ENCODE results near the gene SAMD4B. TPM values are rescaled to one million over a fixed set of nuclear protein-coding genes. Genes with fewer than 3 reads are reported as not detected.

The SAMD4B gene
- total RNA-seq, 2 experiments from 2014 or later: 59.4 to 60.0 TPM

DNA sequence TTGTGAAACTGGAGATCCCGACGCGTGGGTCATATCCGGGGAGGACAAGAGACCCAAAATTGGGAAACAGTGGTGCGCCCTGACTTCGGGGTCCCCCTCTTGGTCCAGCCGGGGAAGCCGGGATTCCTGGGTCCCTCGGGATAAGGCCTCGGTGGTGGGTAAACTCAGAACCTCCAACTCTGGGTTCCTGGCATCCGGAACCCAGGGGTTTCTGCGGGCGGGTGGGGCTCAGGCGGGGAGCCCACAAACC lies 65.1 kb downstream of the SAMD4B start:
- H3K27ac ChIP-seq (ENCODE audit: low read depth, low read length, poor library complexity, severe bottlenecking): peak overlapping the region; percentile 91
- ChIA-PET POLR2A (interaction anchor here (1.1 to 3.1 kb wide), 2 partner anchors 9 to 28 kb away, joined by 4 to 14 read pairs; partner anchors contain the start of gene RPS16), CTCF (ENCODE audit: unreplicated experiment) (no interaction called here)
- no peak for TF ChIP-seq EZH2phosphoT487 (IDR thresholded peaks at IDR 0.05; ENCODE audit: borderline replicate concordance, low read depth, low read length)
- no peak for TF ChIP-seq CTCF (conservative IDR thresholded peaks at IDR 0.05; ENCODE audit: low read length)
- no peak overlapping the region for H2AFZ ChIP-seq (ENCODE audit: low read length)
- no peak for DNase-seq (ENCODE audit: low spot score)
- H3K9me2 ChIP-seq (ENCODE audit: insufficient read depth, low read length): no peaks in the 10 kb centered on the region
- H3K4me1 ChIP-seq (ENCODE audit: insufficient read depth, low read length, poor library complexity, severe bottlenecking): peaks cover 60% of the 10 kb centered on the region
- intact Hi-C loops (cut with micrococcal nuclease; ENCODE audit: unreplicated experiment): loop anchor here (10.0 kb wide), 2 partner anchors 547 to 553 kb away; no protein-coding TSS in a partner anchor
- peak overlapping the region; percentile 96 for H3K4me2 ChIP-seq (ENCODE audit: low read length)
- peaks cover 27% of the 10 kb centered on the region for H3K79me2 ChIP-seq (ENCODE audit: insufficient read depth, low read depth, low read length)
- peaks cover 19% of the 10 kb centered on the region for H3K36me3 ChIP-seq (ENCODE audit: insufficient read depth, low read length)
- no peaks in the 10 kb centered on the region for H3K9me3 ChIP-seq (ENCODE audit: low read length)
- peaks cover 4% of the 10 kb centered on the region for H4K20me1 ChIP-seq (ENCODE audit: insufficient read depth, low read length)
- BruUV-seq (replicated peaks): no TSS peak
- H3K4me3 ChIP-seq (ENCODE audit: low read depth, low read length, poor library complexity, severe bottlenecking): peak overlapping the region; percentile 96

GRCh38 chr19:39407660-39408391 lies 65.6 kb downstream of the SAMD4B start:
- Histone ChIP-seq H3K4me3 (ENCODE audit: low read depth, low read length, poor library complexity, severe bottlenecking) (peak overlapping the region; percentile 96), H2AFZ (ENCODE audit: low read length) (no peak overlapping the region), H3K4me2 (ENCODE audit: low read length) (peak overlapping the region; percentile 96), H3K36me3 (ENCODE audit: insufficient read depth, low read length) (peaks cover 19% of the 10 kb centered on the region), H3K4me1 (ENCODE audit: insufficient read depth, low read length, poor library complexity, severe bottlenecking) (peaks cover 55% of the 10 kb centered on the region), H3K27ac (ENCODE audit: low read depth, low read length, poor library complexity, severe bottlenecking) (peak overlapping the region; percentile 91), H3K9me3 (ENCODE audit: low read length) (no peaks in the 10 kb centered on the region), H3K79me2 (ENCODE audit: insufficient read depth, low read depth, low read length) (peaks cover 27% of the 10 kb centered on the region), H3K9me2 (ENCODE audit: insufficient read depth, low read length) (no peaks in the 10 kb centered on the region), H4K20me1 (ENCODE audit: insufficient read depth, low read length) (peaks cover 4% of the 10 kb centered on the region)
- TF ChIP-seq CTCF (conservative IDR thresholded peaks at IDR 0.05; ENCODE audit: low read length): no peak
- POLR2A ChIA-PET: interaction anchor here (1.1 to 3.1 kb wide), 2 partner anchors 10 to 28 kb away, joined by 4 to 14 read pairs; partner anchors contain the start of gene RPS16
- no TSS peak for BruUV-seq (replicated peaks)
- CTCF ChIA-PET (ENCODE audit: unreplicated experiment): no interaction called here
- intact Hi-C loops (cut with micrococcal nuclease; ENCODE audit: unreplicated experiment): loop anchor here (10.0 kb wide), 2 partner anchors 547 to 553 kb away; no protein-coding TSS in a partner anchor
- DNase-seq (ENCODE audit: low spot score): peak; percentile 82
